ENCODE measurements around the gene CRIP2. TPM values are rescaled to one million over a fixed set of nuclear protein-coding genes. Genes with fewer than 3 reads are reported as not detected.

CRIP2 gene
- total and polyA plus RNA-seq, 2 of the 13 experiments (the other 11 are each of a cell fraction or from before 2014, with no cell fraction given) = 31.6 to 37.9 TPM

GRCh38 chr14:105493921-105494605 lies 19.4 kb downstream of the CRIP2 start:
- Histone ChIP-seq H2AFZ (ENCODE audit: low read length) (no peak overlapping the region), H3K79me2 (ENCODE audit: insufficient read depth, low read length) (peaks cover 23% of the 10 kb centered on the region), H3K27ac (ENCODE audit: extremely low read length, insufficient read depth, low read length) (no peak overlapping the region), H3K9me3 (ENCODE audit: low read length) (no peaks in the 10 kb centered on the region), H3K36me3 (replicated peaks in 1 of 2; ENCODE audit: control insufficient read depth in 1 of 2, insufficient read depth in 2 of 2, low read length in 2 of 2) (peaks cover 0 to 3% of the 10 kb centered on the region in 2 experiments; a peak in 1 of 5 replicates), H3K9ac (ENCODE audit: insufficient read depth, low read depth, low read length) (0 out of 2 replicates have a peak overlapping the region, but pooled peaks have one; percentile 10), H4K20me1 (ENCODE audit: insufficient read depth, low read length) (no peaks in the 10 kb centered on the region), H3K27me3 (ENCODE audit: control insufficient read depth in 1 of 2, insufficient read depth in 2 of 2, low read length in 2 of 2) (no peaks in the 10 kb centered on the region; a peak in 1 of 5 replicates), H3K4me3 (replicated peaks in 1 of 3; ENCODE audit: insufficient read depth in 1 of 3, low read depth in 2 of 3, low read length in 3 of 3) (peak overlapping the region in 1 of 3 experiments; percentile 73; a peak in 1 of 6 replicates), H3K4me1 (ENCODE audit: insufficient read depth, low read length) (peaks cover 68% of the 10 kb centered on the region), H3K4me2 (ENCODE audit: low read depth, low read length) (peak overlapping the region; percentile 96)
- ChIA-PET POLR2A (no interaction called here), CTCF (ENCODE audit: low intra/inter-chr PET ratio, low total read pairs) (no interaction called here)
- 86% methylated on average over 5 of the region's 16 CpGs for WGBS (ENCODE audit: low lambda C conversion rate)
- DNase-seq (ENCODE audit: low spot score) (no peak), ATAC-seq (no peak), FAIRE-seq (no peak)
- in situ Hi-C loops (cut with HindIII; ENCODE audit: extremely low pct_ligation_motif_present, low pct_unique_long_range_greater_than_20kb) (no loop called here), intact Hi-C loops (cut with micrococcal nuclease; ENCODE audit: unreplicated experiment) (loop anchor here (10.0 kb wide), 1 partner anchor 179 kb away; the partner anchor contains the start of gene PACS2)
- BruUV-seq (replicated peaks) = no TSS peak
- TF ChIP-seq THYN1 (CRISPR knock-in tag; IDR thresholded peaks at IDR 0.05; ENCODE audit: borderline replicate concordance, low read depth) (no peak), MTF2 (CRISPR knock-in tag; IDR thresholded peaks at IDR 0.05; ENCODE audit: borderline replicate concordance) (no peak), FOXM1 (CRISPR knock-in tag; IDR thresholded peaks at IDR 0.05) (no peak), ZNF292 (CRISPR knock-in tag; IDR thresholded peaks at IDR 0.05; ENCODE audit: borderline replicate concordance, low read depth) (no peak), GTF3A (CRISPR knock-in tag; conservative IDR thresholded peaks at IDR 0.05) (no peak), IRX3 (CRISPR knock-in tag; IDR thresholded peaks at IDR 0.05; ENCODE audit: borderline replicate concordance, low read depth) (no peak), ZNF235 (CRISPR knock-in tag; IDR thresholded peaks at IDR 0.05; ENCODE audit: borderline replicate concordance) (no peak), ZNF784 (CRISPR knock-in tag; IDR thresholded peaks at IDR 0.05; ENCODE audit: borderline replicate concordance) (no peak), HNRNPL (IDR thresholded peaks at IDR 0.05; ENCODE audit: low read depth, low read length) (0 out of 2 replicates have a peak, but pooled peaks have one; percentile 59), ZNF607 (CRISPR knock-in tag; IDR thresholded peaks at IDR 0.05; ENCODE audit: borderline replicate concordance) (no peak), TARDBP (CRISPR knock-in tag; IDR thresholded peaks at IDR 0.05) (no peak), MTERF4 (CRISPR knock-in tag; IDR thresholded peaks at IDR 0.05) (no peak), SRSF1 (optimal IDR thresholded peaks at IDR 0.05; ENCODE audit: low read depth, low read length) (no peak), ZNF839 (CRISPR knock-in tag; IDR thresholded peaks at IDR 0.05; ENCODE audit: borderline replicate concordance) (no peak), RBFOX2 (IDR thresholded peaks at IDR 0.05; ENCODE audit: low read depth, low read length) (peak; percentile 63; the same call in 1 of the 2 replicates), CSRNP1 (CRISPR knock-in tag; IDR thresholded peaks at IDR 0.05) (no peak)

All from HepG2 (cell line).